ENCODE measurements around the gene GOLGA8A. TPM values are rescaled to one million over a fixed set of nuclear protein-coding genes. Genes with fewer than 3 reads are reported as not detected.
"Not testable (repeated sequence)": the region's sequence is repeated elsewhere in the genome, so short reads cannot be mapped to it uniquely, and the experiment has no call there.

Gene GOLGA8A
- polyA plus RNA-seq, 12 donors = 21.5 to 171 (median 55.7) TPM; not detected in 1

GRCh38 chr15:34409511-34409910, 28.1 kb downstream of the GOLGA8A start:
- DNase-seq = not testable (repeated sequence)

GRCh38 chr15:34408973-34409372, 28.6 kb downstream of the GOLGA8A start:
- not testable (repeated sequence) for DNase-seq

GRCh38 chr15:34403899-34404298, 33.7 kb downstream of the GOLGA8A start:
- not testable (repeated sequence) for DNase-seq

GRCh38 chr15:34403160-34403598, 34.4 kb downstream of the GOLGA8A start:
- DNase-seq = not testable (repeated sequence)

- not testable (repeated sequence) for DNase-seq
Measured at GRCh38 chr15:34397637-34398259, 39.9 kb downstream of the GOLGA8A start.

- not testable (repeated sequence) for DNase-seq
Measured at GRCh38 chr15:34392981-34393380, 44.6 kb downstream of the GOLGA8A start.

DNA sequence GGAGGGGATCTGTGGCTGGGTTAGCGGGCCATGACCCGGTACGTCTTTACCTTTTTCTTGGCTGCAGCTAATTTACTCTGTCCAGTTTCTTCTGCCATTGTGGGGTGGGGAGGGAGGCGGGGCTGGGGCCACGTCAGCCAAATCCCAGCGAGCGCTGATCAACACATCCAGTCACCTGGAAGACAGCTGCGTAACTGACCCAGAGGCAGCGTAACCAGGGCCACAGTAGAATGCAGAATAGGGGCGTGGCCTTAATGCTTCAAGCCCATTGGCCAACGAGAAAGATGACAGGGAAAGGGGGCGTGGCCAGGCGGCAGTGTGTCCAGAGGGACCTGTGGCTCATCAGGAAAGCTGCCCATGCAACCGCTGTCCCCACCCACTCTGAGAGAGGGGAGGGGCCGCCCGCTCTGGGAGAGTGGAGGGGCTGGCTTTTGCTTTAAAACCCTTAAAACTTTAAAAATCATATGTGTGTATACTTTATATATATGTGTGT, 48.0 kb downstream of the GOLGA8A start:
- not testable (repeated sequence) for DNase-seq

Other genes with a start within 250 kb of the GOLGA8A start
- gene KATNBL1, start 227.7 kb downstream of the GOLGA8A start, polyA plus RNA-seq (ENCODE audit: insufficient read length in 12 of 12) = 100 to 1,000 TPM in 6 of 12 donors, 10 to 100 TPM in 5, not detected in 1; 64.5 to 175 (median 116) TPM
- gene EMC4, start 212.8 kb downstream of the GOLGA8A start, polyA plus RNA-seq (ENCODE audit: insufficient read length in 12 of 12) = 100 to 1,000 TPM in 1 of 12 donors, 10 to 100 TPM in 10, not detected in 1; 69.0 to 147 (median 82.7) TPM
- gene SLC12A6, start 100.0 kb downstream of the GOLGA8A start, polyA plus RNA-seq (ENCODE audit: insufficient read length in 12 of 12) = 10 to 100 TPM in 11 of 12 donors, not detected in 1; 14.3 to 26.0 (median 20.9) TPM
- 100 to 1,000 TPM in 5 of 12 donors, 10 to 100 TPM in 6, not detected in 1; 54.1 to 114 (median 99.4) TPM for gene NOP10, start 94.7 kb downstream of the GOLGA8A start, polyA plus RNA-seq (ENCODE audit: insufficient read length in 12 of 12)
- under 1 TPM in 1 of 12 donors, not detected in 11; 0.05 TPM for gene NUTM1, start 94.5 kb downstream of the GOLGA8A start, polyA plus RNA-seq (ENCODE audit: insufficient read length in 12 of 12)
- gene LPCAT4, start 70.6 kb downstream of the GOLGA8A start, polyA plus RNA-seq (ENCODE audit: insufficient read length in 12 of 12) = 10 to 100 TPM in 11 of 12 donors, not detected in 1; 25.1 to 61.9 (median 33.0) TPM
- gene GOLGA8B, start 145.8 kb upstream of the GOLGA8A start, polyA plus RNA-seq (ENCODE audit: insufficient read length in 12 of 12) = 100 to 1,000 TPM in 1 of 12 donors, 10 to 100 TPM in 10, not detected in 1; 13.6 to 100 (median 43.6) TPM

Measured in muscle of arm (tissue), 12 donors.